Mesodermal cell (in vitro differentiated cells): Measurements from ENCODE around the gene SIN3B.
A peak's percentile ranks its signal among the peaks of the same experiment; 100 is the strongest.

Experiments
- H3K27ac ChIP-seq: 2 replicates; pipeline ENCODE4 v1.7.0; 2013; ENCODE audit warnings: mild to moderate bottlenecking, low read depth, low read length, moderate library complexity; ENCODE audit not compliant: severe bottlenecking
- H3K36me3 ChIP-seq: 2 replicates; pipeline ENCODE4 v1.7.1; 2013; ENCODE audit warnings: mild to moderate bottlenecking, low read length, moderate library complexity; ENCODE audit not compliant: control insufficient read depth, insufficient read depth
- H3K4me1 ChIP-seq: one replicate; pipeline ENCODE4 v1.7.1; 2013; ENCODE audit warnings: mild to moderate bottlenecking, low read length; ENCODE audit not compliant: insufficient read depth, control insufficient read depth, poor library complexity, severe bottlenecking
- H3K4me3 ChIP-seq: 2 replicates; pipeline ENCODE4 v1.7.0; 2013; ENCODE audit warnings: low read length, control low read depth, mild to moderate bottlenecking; ENCODE audit not compliant: insufficient read depth, poor library complexity, severe bottlenecking; ENCODE audit errors: extremely low read depth
- H3K9me3 ChIP-seq: 2 replicates; pipeline ENCODE4 v1.7.1; 2013; ENCODE audit warnings: mild to moderate bottlenecking, low read length, moderate library complexity; ENCODE audit not compliant: control insufficient read depth
- WGBS, 2 experiments: methylation state at CpG; one replicate each; pipeline ENCODE4 v1.1.5; 2013; ENCODE audit warnings: missing lambda C conversion rate in 2 of 2; ENCODE audit not compliant: insufficient coverage in 2 of 2; 5-methylcytosine and 5-hydroxymethylcytosine counted together

The SIN3B gene

DNA sequence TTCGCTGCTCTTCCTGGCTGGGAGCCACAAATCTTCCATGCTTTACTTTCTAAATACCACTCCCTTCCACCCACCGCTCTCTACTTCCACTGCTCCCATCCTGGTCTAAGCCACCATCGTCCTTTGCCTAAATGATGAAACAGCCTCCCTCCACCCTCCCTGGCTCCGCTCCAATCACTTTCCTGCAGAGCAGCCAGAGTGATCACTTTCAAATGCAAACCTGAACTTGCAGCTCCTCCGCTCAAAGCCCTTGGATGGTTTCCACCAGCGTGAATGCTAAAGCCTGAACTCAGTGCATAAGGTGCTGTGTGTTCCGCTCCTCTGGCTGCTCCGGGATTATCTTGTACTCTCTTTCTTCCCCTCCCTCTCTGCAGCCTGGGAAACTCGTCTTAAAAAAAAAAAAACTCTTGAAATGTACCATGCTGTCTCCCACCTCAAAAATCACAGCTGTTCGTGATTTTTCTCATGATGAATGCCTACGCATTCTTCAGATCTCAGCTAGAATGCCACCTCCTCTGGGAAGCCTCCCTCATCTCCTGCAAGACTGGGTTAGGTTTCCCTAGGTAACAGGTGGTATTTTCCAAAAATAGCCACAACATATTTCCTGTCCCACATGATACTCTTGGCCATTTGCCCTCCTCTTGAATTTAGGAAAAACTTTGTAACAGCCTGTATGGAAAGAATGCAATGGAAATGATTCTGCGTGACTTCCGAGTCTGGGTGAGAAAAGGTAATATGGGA, 3.7 kb upstream of the SIN3B start:
- Histone ChIP-seq H3K36me3 (peaks cover 3% of the 10 kb centered on the region), H3K9me3 (no peaks in the 10 kb centered on the region), H3K4me1 (peaks cover 13% of the 10 kb centered on the region), H3K27ac (peak overlapping the region; percentile 53), H3K4me3 (peak overlapping the region; percentile 11)
- WGBS, 2 experiments, result 32 to 34% methylated on average over 12 to 13 of the region's 13 CpGs

DNA sequence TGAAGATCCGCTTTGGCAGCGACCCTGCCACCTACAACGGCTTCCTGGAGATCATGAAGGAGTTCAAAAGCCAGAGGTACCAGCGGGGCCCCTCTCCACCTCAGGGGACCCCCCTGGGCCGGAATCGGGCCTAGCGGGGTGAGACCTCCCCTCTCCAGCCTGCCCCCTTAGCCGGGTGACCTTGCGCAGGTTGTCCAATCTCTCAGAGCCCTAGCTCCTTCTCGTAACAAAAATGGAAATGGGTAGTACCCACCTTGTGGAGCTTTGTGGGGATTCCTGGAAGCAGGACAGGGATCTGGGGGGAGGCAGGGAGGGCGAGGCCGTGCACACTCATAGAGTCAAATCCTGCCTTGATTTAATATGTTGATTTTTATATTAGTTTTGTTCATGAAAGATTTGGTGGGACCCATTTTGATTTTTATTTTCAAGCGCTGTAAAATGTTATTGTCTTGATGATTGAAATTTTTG, 658 bp downstream of the SIN3B start:
- 25 to 30% methylated on average over 7 of the region's 13 CpGs for WGBS, 2 experiments
- Histone ChIP-seq H3K36me3 (peaks cover 45% of the 10 kb centered on the region), H3K9me3 (no peaks in the 10 kb centered on the region), H3K27ac (no peak overlapping the region), H3K4me1 (peaks cover 8% of the 10 kb centered on the region), H3K4me3 (peak overlapping the region; percentile 99)

DNA sequence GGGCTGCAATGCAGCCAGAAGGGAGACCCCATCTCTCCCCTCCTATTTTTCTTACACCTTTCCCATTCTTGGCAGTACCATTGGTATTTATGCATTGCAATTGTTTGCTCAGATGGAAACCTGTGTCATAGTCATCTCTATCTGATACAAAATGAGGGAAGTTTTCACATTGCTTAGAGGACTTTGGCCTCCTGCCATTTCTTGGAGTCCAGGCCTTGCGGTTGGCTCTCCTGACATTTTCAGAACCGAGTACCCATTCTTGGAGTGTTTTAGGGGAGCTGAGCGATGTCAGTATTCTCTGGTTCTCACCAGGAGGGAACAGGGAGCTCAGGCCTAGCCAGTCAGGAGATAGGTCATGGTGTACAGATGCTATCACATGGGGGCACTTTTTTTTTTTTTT, 1.5 kb downstream of the SIN3B start:
- peaks cover 51% of the 10 kb centered on the region for H3K36me3 ChIP-seq
- H3K4me3 ChIP-seq, result peak overlapping the region; percentile 99
- WGBS, 2 experiments, result 93 to 96% methylated on average over 2 to 3 of the region's 3 CpGs
- no peaks in the 10 kb centered on the region for H3K9me3 ChIP-seq
- H3K27ac ChIP-seq, result no peak overlapping the region
- H3K4me1 ChIP-seq, result peaks cover under 1% of the 10 kb centered on the region

DNA sequence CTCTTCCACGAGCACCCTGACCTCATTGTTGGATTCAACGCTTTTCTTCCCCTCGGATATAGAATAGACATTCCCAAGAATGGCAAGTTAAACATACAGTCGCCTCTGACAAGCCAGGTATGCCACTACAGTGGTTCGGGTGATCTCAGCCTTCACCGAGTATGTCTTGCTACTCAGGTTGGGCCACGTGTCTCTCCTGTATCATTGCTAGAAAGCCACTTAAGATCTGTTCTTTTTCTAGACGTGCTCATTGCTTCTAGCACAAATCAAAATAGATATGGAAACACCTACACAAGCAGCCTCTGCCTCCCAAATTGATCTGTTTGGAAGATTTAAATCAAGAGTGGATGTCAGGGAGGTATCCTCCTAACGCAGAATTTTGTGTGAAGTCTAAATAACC, 2.3 kb downstream of the SIN3B start:
- 95 to 100% methylated on average over 8 to 9 of the region's 9 CpGs for WGBS, 2 experiments
- Histone ChIP-seq H3K36me3 (peaks cover 59% of the 10 kb centered on the region), H3K27ac (no peak overlapping the region), H3K4me3 (no peak overlapping the region), H3K9me3 (no peaks in the 10 kb centered on the region), H3K4me1 (no peaks in the 10 kb centered on the region)

DNA sequence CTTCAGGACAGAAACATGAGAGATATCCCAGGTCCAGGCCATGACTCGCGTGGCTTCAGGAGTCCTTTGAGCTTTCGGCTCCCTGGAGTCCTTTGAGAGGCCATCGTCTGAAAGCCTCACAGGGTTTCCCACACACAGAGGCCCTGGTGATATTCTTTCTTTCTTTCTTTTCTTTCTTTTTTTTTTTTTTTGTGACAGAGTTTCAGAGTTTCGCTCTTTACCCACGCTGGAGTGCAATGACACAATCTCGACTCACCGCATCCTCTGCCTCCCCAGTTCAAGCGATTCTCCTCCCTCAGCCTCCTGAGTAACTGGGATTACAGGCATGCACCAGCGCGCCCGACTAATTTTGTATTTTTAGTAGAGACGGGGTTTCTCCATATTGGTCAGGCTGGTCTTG, 5.5 kb downstream of the SIN3B start:
- 87 to 94% methylated on average over 7 to 8 of the region's 13 CpGs for WGBS, 2 experiments
- H3K27ac ChIP-seq, result peak overlapping the region; percentile 36
- H3K9me3 ChIP-seq, result no peaks in the 10 kb centered on the region
- no peaks in the 10 kb centered on the region for H3K4me1 ChIP-seq
- peaks cover 91% of the 10 kb centered on the region for H3K36me3 ChIP-seq
- H3K4me3 ChIP-seq, result no peak overlapping the region

DNA sequence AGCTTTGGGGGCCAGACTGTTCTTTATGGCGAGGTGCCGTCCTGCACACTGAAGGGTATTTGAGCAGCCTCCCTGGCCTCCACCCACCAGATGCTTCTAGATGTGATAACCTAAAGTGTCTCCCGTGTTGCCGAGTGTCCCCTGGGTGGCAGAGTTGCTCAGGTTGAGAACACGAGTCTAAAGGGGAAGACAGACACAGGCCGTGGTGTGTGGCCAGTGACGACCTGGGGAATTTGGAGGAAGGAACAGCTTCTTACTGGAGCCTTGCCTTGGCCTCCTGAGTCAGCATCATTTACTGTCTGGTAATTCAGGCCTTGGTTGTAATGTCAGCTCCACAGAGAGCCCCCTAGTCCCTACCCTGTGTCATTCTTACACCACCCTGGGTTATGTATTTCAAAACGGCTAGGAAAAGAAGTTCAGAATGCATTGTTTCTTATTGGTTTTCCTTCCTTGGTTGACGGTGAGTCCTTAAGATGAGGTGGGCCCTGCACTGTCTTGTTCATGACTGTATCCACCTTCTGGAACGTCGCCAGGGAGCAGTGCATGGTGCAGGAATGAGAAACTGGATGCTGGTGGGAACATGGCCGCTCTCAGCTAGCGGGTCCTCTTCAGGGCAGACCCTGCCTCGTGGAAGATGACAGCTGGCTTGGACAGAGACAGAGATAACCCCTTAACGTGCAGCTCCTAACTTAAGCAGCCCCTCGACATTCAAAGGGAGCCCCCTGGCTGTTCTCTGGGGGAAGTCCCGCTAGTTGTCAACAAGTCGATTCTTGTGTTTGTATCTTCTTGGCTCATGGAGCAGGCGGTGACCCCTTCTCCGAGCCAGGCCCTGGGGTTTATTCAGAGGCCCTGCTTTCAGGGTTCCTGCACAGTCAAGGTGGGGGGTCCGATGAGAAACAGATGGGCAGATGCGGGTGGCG, 7.2 kb downstream of the SIN3B start:
- 92 to 93% methylated on average over 21 of the region's 23 CpGs for WGBS, 2 experiments
- H3K27ac ChIP-seq, result no peak overlapping the region
- peaks cover 95% of the 10 kb centered on the region for H3K36me3 ChIP-seq
- no peak overlapping the region for H3K4me3 ChIP-seq
- H3K4me1 ChIP-seq, result no peaks in the 10 kb centered on the region
- no peaks in the 10 kb centered on the region for H3K9me3 ChIP-seq

DNA sequence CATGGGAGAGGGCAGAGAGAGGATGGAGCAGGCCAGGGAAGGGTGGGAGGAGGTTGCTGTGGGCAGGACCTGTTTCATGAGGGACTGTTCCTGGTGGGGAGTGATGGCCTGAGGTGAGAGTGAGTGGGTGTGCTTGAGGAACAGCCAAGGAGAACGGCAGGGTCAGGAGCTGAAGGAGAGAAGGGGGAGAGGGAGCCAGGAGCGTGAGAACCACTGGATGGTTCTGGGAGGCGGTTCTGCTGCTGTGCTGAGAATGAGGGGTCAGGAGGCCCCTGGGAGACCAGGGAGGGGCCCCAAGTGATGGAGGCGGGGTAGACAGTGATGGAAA, 7.8 kb downstream of the SIN3B start:
- WGBS, 2 experiments, result 92 to 96% methylated on average over 4 of the region's 4 CpGs

DNA sequence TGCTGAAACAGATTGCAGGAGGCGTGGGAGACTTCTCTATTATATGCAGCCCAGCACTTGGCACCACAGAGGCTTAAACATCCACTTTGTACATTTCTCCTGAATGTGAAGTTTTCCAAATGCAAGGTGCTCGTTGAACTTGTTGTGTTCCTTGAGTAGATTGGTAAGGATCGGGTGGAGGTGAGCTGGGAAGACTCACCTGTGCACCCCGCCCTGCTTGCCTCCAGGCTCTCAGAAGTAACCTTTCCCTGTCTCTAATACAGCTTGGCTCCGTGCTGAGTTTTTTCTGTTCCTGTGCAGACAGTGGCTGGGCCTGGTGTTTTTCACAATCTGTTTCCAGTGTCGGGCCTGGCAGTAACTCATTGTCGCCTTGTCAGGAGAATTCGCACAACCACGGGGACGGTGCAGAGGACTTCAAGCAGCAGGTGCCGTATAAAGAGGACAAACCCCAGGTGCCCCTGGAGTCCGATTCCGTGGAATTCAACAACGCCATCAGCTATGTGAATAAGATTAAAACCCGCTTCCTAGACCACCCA, 12.3 kb downstream of the SIN3B start:
- Histone ChIP-seq H3K36me3 (peaks cover 96% of the 10 kb centered on the region), H3K9me3 (no peaks in the 10 kb centered on the region), H3K4me3 (no peak overlapping the region), H3K4me1 (no peaks in the 10 kb centered on the region), H3K27ac (no peak overlapping the region)
- 90 to 95% methylated on average over 11 to 15 of the region's 15 CpGs for WGBS, 2 experiments

More for the DNA sequence above, 7.8 kb downstream of the SIN3B start:
- peaks cover 95% of the 10 kb centered on the region for H3K36me3 ChIP-seq
- H3K9me3 ChIP-seq, result no peaks in the 10 kb centered on the region
- H3K4me1 ChIP-seq, result no peaks in the 10 kb centered on the region
- H3K27ac ChIP-seq, result no peak overlapping the region
- no peak overlapping the region for H3K4me3 ChIP-seq

DNA sequence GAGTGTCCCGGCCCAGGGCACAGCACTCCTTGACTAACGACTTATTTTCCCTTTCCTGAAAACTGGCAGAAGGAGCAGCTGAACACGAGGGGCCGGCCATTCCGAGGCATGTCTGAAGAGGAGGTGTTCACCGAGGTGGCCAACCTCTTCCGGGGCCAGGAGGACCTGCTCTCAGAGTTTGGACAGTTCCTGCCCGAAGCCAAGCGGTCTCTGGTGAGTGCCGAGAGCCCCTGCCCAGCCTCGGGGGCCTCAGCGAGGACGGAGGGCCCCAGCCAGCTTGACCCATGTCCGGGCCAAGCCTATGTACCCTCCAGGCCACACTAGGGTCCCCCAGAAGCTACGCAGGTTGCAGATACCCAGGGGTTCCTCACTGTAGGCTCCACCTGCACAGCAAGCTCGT, 17.7 kb downstream of the SIN3B start:
- Histone ChIP-seq H3K27ac (no peak overlapping the region), H3K9me3 (no peaks in the 10 kb centered on the region), H3K4me3 (no peak overlapping the region), H3K4me1 (no peaks in the 10 kb centered on the region), H3K36me3 (peaks cover 96% of the 10 kb centered on the region)
- 96% methylated on average over 14 to 15 of the region's 16 CpGs for WGBS, 2 experiments

DNA sequence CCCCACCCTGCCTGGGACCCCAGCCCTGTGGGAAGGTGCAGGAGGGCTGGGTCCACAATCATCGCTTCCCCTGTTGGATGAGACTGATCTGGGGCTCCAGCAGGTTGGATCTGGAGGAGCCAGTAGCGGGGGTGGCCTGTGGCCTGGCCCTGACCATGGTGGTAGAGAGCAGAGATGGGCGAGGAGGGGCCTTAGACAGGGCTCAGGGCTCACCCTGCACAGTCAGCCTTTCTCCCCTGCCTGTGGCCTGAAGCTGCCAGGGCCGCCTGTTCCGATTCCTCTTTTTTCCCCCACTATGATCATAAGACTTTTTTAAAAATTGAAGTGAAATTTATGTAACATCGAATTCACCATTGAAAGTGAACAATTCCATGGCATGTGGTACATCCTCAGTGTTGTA, 18.2 kb downstream of the SIN3B start:
- Histone ChIP-seq H3K4me3 (no peak overlapping the region), H3K9me3 (no peaks in the 10 kb centered on the region), H3K36me3 (peaks cover 97% of the 10 kb centered on the region), H3K27ac (no peak overlapping the region), H3K4me1 (no peaks in the 10 kb centered on the region)
- WGBS, 2 experiments, result 100% methylated on average over 1 of the region's 6 CpGs; no CpG with 5 or more reads in 1 of the 2 experiments
